ENCODE data around the gene ERN2. TPM values are rescaled to one million over a fixed set of nuclear protein-coding genes. Genes with fewer than 3 reads are reported as not detected.
A peak's percentile ranks its signal among the peaks of the same experiment; 100 is the strongest.

ERN2 gene
- total and polyA plus RNA-seq, 9 of the 15 experiments (the other 6 are each of a cell fraction or from before 2014, with no cell fraction given) = 0.07 to 1.5 (median 0.51) TPM; not detected in 3

DNA sequence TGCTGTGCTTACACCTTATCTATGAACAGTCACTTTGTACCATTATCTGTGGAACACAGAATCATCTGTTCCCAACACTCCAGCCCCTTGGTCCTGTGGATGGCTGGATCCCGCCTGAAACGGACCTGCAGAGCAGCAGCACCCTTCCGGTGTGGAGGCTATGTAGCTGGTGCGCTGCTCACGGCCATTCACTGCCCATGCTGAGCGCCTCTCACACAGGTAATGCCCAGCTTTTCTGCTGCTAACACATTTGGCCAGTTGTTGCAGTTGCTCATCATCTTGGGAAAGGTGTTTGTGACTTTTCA, 45.7 kb downstream of the ERN2 start (continued):
- TF ChIP-seq, protein P1, sequence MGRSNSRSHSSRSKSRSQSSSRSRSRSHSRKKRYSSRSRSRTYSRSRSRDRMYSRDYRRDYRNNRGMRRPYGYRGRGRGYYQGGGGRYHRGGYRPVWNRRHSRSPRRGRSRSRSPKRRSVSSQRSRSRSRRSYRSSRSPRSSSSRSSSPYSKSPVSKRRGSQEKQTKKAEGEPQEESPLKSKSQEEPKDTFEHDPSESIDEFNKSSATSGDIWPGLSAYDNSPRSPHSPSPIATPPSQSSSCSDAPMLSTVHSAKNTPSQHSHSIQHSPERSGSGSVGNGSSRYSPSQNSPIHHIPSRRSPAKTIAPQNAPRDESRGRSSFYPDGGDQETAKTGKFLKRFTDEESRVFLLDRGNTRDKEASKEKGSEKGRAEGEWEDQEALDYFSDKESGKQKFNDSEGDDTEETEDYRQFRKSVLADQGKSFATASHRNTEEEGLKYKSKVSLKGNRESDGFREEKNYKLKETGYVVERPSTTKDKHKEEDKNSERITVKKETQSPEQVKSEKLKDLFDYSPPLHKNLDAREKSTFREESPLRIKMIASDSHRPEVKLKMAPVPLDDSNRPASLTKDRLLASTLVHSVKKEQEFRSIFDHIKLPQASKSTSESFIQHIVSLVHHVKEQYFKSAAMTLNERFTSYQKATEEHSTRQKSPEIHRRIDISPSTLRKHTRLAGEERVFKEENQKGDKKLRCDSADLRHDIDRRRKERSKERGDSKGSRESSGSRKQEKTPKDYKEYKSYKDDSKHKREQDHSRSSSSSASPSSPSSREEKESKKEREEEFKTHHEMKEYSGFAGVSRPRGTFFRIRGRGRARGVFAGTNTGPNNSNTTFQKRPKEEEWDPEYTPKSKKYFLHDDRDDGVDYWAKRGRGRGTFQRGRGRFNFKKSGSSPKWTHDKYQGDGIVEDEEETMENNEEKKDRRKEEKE (IDR thresholded peaks at IDR 0.05; ENCODE audit: borderline replicate concordance in 1 of 2, control insufficient read depth in 1 of 2, low read depth in 2 of 2, low read length in 1 of 2) = no peak
- TF ChIP-seq, protein P2, sequence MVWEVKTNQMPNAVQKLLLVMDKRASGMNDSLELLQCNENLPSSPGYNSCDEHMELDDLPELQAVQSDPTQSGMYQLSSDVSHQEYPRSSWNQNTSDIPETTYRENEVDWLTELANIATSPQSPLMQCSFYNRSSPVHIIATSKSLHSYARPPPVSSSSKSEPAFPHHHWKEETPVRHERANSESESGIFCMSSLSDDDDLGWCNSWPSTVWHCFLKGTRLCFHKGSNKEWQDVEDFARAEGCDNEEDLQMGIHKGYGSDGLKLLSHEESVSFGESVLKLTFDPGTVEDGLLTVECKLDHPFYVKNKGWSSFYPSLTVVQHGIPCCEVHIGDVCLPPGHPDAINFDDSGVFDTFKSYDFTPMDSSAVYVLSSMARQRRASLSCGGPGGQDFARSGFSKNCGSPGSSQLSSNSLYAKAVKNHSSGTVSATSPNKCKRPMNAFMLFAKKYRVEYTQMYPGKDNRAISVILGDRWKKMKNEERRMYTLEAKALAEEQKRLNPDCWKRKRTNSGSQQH (CRISPR knock-in tag; IDR thresholded peaks at IDR 0.05) = no peak
- no peak for TF ChIP-seq ESRRA (IDR thresholded peaks at IDR 0.05; ENCODE audit: borderline replicate concordance, low read depth)
- TF ChIP-seq MBD1 (CRISPR knock-in tag; IDR thresholded peaks at IDR 0.05) = no peak
- no peak for TF ChIP-seq CHD7 (IDR thresholded peaks at IDR 0.05; ENCODE audit: low read depth, low read length)
- TF ChIP-seq ATF3 (IDR thresholded peaks at IDR 0.05) = no peak
- 0 out of 2 replicates have a peak, but pooled peaks have one; percentile 10 for TF ChIP-seq ATF3 (CRISPR knock-in tag; conservative IDR thresholded peaks at IDR 0.05)
- TF ChIP-seq U2AF2 (optimal IDR thresholded peaks at IDR 0.05; ENCODE audit: low read depth, low read length) = no peak
- peak; percentile 93 for TF ChIP-seq DPF2 (IDR thresholded peaks at IDR 0.05)
